ENCODE results near the gene OSBPL5.
"Not testable (repeated sequence)": the region's sequence is repeated elsewhere in the genome, so short reads cannot be mapped to it uniquely, and the experiment has no call there.

The OSBPL5 gene

DNA sequence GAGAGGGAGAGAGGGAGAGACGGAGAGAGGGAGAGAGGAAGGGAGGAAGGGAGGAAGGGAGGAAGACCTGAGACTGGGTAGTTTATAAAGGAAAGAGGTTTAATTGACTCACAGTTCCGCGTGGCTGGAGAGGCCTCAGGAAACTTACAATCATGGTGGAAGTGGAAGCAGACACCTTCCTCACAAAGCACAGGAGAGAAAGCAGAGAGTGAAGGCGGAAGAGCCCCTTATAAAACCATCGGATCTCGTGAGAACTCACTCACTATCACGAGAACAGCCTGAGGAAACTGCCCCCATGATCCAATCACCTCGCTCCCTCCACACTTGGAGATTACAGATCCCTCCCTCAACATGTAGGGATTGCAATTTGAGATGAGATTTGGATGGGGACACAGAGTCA, 95.7 kb downstream of the OSBPL5 start:
- TF ChIP-seq, protein P1, sequence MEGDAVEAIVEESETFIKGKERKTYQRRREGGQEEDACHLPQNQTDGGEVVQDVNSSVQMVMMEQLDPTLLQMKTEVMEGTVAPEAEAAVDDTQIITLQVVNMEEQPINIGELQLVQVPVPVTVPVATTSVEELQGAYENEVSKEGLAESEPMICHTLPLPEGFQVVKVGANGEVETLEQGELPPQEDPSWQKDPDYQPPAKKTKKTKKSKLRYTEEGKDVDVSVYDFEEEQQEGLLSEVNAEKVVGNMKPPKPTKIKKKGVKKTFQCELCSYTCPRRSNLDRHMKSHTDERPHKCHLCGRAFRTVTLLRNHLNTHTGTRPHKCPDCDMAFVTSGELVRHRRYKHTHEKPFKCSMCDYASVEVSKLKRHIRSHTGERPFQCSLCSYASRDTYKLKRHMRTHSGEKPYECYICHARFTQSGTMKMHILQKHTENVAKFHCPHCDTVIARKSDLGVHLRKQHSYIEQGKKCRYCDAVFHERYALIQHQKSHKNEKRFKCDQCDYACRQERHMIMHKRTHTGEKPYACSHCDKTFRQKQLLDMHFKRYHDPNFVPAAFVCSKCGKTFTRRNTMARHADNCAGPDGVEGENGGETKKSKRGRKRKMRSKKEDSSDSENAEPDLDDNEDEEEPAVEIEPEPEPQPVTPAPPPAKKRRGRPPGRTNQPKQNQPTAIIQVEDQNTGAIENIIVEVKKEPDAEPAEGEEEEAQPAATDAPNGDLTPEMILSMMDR (IDR thresholded peaks at IDR 0.05) = no peak
- no peaks in the 10 kb centered on the region for H3K4me1 ChIP-seq (ENCODE audit: control insufficient read depth in 1 of 2, insufficient read depth in 1 of 2, low read depth in 1 of 2, low read length in 1 of 2)

DNA sequence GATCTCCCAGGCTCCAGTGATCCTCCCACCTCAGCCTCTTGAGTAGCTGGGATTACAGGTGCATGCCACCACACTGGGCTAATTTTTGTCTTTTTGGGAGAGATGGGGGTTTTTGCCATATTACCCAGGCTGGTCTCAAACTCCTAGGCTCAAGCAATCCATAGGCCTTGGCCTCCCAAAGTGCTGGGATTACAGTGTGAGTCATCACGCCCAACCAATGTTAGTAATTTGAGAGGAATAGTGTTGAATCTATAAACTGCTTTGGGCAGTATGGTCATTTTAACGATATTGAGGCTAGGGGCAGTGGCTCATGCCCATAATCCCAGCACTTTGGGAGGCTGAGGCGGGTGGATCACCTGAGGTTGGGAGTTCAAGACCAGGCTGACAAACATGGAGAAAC, 98.8 kb downstream of the OSBPL5 start:
- not testable (repeated sequence) for H3K9me3 ChIP-seq; H3K4me1 ChIP-seq (ENCODE audit: control insufficient read depth in 1 of 2, insufficient read depth in 1 of 2, low read depth in 1 of 2, low read length in 1 of 2); H3K36me3 ChIP-seq; H3K4me3 ChIP-seq (ENCODE audit: low read depth in 1 of 2, low read length in 1 of 2); H3K27ac ChIP-seq
- peaks cover 59% of the 10 kb centered on the region for H3K27me3 ChIP-seq

More for the DNA sequence above, 95.7 kb downstream of the OSBPL5 start:
- Histone ChIP-seq H3K9me3 (no peaks in the 10 kb centered on the region), H3K36me3 (no peaks in the 10 kb centered on the region), H3K27ac (no peak overlapping the region), H3K27me3 (peaks cover 42% of the 10 kb centered on the region), H3K4me3 (ENCODE audit: low read depth in 1 of 2, low read length in 1 of 2) (no peak overlapping the region)

DNA sequence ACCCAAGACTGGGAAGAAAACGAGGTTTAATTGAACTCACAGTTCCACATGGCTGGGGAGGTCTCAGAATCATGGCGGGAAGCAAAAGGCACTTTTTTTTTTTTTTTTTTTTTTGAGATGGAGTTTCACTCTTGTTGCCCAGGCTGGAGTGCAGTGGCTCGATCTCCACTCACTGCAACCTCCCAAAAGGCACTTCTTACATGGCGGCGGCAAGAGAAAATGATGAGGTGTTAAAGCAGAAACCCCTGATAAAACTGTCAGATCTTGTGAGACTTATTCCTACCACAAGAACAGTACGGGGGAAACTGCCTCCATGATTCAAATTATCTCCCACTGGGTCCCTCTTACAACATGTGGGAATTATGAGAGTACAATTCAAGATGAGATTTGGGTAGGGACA, 100.4 kb downstream of the OSBPL5 start:
- H3K27me3 ChIP-seq = peaks cover 59% of the 10 kb centered on the region
- not testable (repeated sequence) for H3K4me1 ChIP-seq (ENCODE audit: control insufficient read depth in 1 of 2, insufficient read depth in 1 of 2, low read depth in 1 of 2, low read length in 1 of 2); H3K9me3 ChIP-seq; H3K27ac ChIP-seq; H3K36me3 ChIP-seq; H3K4me3 ChIP-seq (ENCODE audit: low read depth in 1 of 2, low read length in 1 of 2)

DNA sequence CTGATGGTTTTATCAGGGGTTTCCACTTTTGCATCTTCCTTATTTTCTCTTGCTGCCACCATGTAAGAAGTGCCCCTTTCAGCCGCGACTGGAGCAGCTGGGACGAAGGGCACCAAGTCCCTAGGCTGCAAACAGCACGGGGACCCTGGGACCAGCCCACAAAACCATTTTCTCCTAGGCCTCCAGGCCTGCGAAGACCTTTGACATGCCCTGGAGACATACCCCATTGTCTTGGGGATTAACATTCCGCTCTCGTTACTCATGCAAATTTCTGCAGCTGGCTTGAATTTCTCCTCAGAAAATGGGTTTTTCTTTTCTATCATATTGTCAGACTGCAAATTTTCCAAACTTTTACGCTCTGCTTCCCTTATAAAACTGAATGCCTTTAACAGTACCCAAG, 101.2 kb downstream of the OSBPL5 start:
- H3K36me3 ChIP-seq; H3K27ac ChIP-seq; H3K4me3 ChIP-seq (ENCODE audit: low read depth in 1 of 2, low read length in 1 of 2); H3K4me1 ChIP-seq (ENCODE audit: control insufficient read depth in 1 of 2, insufficient read depth in 1 of 2, low read depth in 1 of 2, low read length in 1 of 2); H3K9me3 ChIP-seq: not testable (repeated sequence)
- H3K27me3 ChIP-seq = peaks cover 56% of the 10 kb centered on the region

DNA sequence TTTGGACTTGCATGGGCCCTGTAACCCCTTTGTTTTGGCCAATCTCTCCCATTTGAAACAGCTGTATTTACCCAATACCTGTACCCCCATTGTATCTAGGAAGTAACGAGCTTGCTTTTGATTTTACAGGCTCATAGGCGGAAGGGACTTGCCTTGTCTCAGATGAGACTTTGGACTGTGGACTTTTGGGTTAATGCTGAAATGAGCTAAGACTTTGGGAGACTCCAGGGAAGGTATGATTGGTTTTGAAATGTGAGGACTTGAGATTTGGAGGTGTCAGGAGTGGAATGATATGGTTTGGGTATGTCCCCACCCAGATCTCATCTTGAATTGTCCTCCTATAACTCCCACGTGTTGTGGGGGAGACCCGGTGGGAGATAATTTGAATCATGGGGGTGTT, 101.7 kb downstream of the OSBPL5 start:
- H3K27me3 ChIP-seq = peaks cover 51% of the 10 kb centered on the region
- not testable (repeated sequence) for H3K9me3 ChIP-seq; H3K4me3 ChIP-seq (ENCODE audit: low read depth in 1 of 2, low read length in 1 of 2); H3K4me1 ChIP-seq (ENCODE audit: control insufficient read depth in 1 of 2, insufficient read depth in 1 of 2, low read depth in 1 of 2, low read length in 1 of 2); H3K27ac ChIP-seq; H3K36me3 ChIP-seq

DNA sequence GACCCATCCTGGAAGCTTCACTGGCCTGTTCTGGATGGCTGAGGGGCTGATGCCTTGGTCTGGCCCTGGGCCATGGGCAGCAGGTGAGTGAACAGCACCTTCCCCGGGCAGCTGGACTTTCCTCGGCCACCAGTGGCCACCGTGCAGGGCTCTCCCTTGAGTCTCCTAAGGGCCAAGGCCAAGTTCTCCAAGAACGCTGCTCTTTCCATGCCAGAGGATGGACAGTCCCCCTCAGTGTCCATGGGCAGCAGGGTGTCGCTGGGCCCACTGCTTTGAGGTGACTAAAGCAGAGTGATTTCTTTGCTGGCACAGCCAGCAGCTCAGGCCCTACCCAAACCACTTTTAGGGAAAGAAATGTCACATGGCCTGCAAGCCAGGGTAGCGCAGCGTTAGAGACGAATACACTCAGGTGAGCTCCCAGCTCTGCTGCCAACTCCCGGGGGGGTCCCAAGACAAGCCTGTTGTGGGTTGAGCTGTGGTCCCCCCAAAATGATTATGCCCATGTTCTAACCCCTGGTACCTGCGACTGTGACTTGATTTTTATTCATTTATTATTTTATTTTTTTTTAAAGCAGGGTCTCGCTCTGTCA, 104.6 kb downstream of the OSBPL5 start:
- H3K4me3 ChIP-seq (ENCODE audit: low read depth in 1 of 2, low read length in 1 of 2) = no peak overlapping the region
- TF ChIP-seq, protein P1 (IDR thresholded peaks at IDR 0.05) = no peak
- H3K27me3 ChIP-seq = peaks cover 27% of the 10 kb centered on the region
- H3K36me3 ChIP-seq = no peaks in the 10 kb centered on the region
- H3K27ac ChIP-seq = no peak overlapping the region
- H3K9me3 ChIP-seq = no peaks in the 10 kb centered on the region
- peaks cover 17 to 18% of the 10 kb centered on the region in 2 experiments for H3K4me1 ChIP-seq (ENCODE audit: control insufficient read depth in 1 of 2, insufficient read depth in 1 of 2, low read depth in 1 of 2, low read length in 1 of 2)

DNA sequence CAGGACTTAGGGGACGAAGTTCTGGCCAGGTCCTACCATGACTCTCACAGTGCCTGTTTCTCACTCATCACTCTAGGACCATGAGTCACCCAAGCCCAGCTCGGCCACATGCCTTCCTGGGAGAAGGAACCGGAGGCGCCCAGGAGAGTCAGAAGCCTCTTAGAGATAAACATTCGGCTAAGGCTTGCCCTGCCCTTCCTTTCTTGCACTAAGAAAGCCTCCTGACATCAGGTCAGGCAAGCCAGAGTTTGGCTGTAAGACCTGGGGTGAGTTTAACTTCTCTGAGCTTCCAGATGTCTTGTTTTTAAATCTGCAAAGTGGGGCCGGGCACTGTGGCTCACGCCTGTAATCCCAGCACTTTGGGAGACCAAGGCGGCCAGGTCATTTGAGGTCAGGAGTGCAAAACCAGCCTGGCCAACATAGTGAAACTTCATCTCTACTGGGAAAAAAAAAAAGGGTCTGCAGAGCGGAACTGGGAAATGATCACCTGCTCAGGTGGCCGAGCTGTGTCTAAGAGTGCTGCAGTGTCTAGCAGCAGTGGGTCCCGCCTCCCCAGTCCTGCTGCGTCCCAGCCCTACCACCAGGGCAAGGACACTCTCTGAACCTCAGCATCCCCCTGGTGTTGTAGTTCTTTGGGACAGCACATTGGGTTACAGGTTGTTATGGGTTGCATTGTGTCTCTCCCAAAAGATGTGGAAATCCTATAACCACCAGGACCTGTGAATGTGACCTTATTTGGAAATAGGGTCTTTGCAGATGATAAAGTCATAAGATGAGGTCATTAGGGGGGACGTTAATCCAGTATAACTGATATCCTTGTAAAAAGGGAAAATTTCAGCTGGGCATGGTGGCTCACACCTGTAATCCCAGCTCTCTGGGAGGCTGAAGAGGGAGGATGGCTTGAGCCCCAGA, 106.1 kb downstream of the OSBPL5 start:
- H3K4me3 ChIP-seq (ENCODE audit: low read depth in 1 of 2, low read length in 1 of 2) = no peak overlapping the region
- no peaks in the 10 kb centered on the region for H3K9me3 ChIP-seq
- no peak overlapping the region for H3K27ac ChIP-seq
- peaks cover 8% of the 10 kb centered on the region for H3K36me3 ChIP-seq
- H3K27me3 ChIP-seq = peaks cover 13% of the 10 kb centered on the region
- TF ChIP-seq, protein P1 (IDR thresholded peaks at IDR 0.05) = no peak
- peaks cover 17 to 20% of the 10 kb centered on the region in 2 experiments for H3K4me1 ChIP-seq (ENCODE audit: control insufficient read depth in 1 of 2, insufficient read depth in 1 of 2, low read depth in 1 of 2, low read length in 1 of 2)

Measured in neutrophil (primary cell).